Type B pancreatic cell (in vitro differentiated cells): ENCODE results near the gene LANCL2. TPM values are rescaled to one million over a fixed set of nuclear protein-coding genes. Genes with fewer than 3 reads are reported as not detected.

Experiments
- DNase-seq: peaks from one replicate; pipeline ENCODE4 v3.0.0; 2021; ENCODE audit warnings: mixed read lengths; ENCODE audit not compliant: unreplicated experiment; ENCODE audit errors: extremely low spot score
- H3K27ac Mint-ChIP-seq: 2 replicates; pipeline ENCODE4 v1.8.0; 2021; ENCODE audit warnings: mild to moderate bottlenecking, mixed read lengths
- H3K27me3 Mint-ChIP-seq: 2 replicates; pipeline ENCODE4 v1.8.0; 2021; ENCODE audit warnings: mixed read lengths
- H3K36me3 Mint-ChIP-seq: 2 replicates; pipeline ENCODE4 v1.8.0; 2021; ENCODE audit warnings: mixed read lengths
- H3K4me1 Mint-ChIP-seq: one replicate; pipeline ENCODE4 v1.8.0; 2021; ENCODE audit warnings: mixed read lengths; ENCODE audit not compliant: unreplicated experiment
- H3K4me3 Mint-ChIP-seq: 2 replicates; pipeline ENCODE4 v1.8.0; 2021; ENCODE audit warnings: mild to moderate bottlenecking, mixed read lengths
- H3K9me3 Mint-ChIP-seq: 2 replicates; pipeline ENCODE4 v1.8.0; 2021; ENCODE audit warnings: mixed read lengths
- CTCF ChIP-seq: fragments of 200-600 bp; sonication (generic); conservative IDR thresholded peaks from 2 replicates; pipeline ENCODE4 v1.5.0; 2021; ENCODE audit warnings: antibody characterized with exemption, mild to moderate bottlenecking
- total RNA-seq: library from RNA; stranded (reverse); gene quantifications from 2 replicates; pipeline ENCODE4 v1.2.1, GENCODE V29; 2021; ENCODE audit warnings: low replicate concordance

The LANCL2 gene
- total RNA-seq, 1 donor from 2014 or later = 14.2 TPM

DNA sequence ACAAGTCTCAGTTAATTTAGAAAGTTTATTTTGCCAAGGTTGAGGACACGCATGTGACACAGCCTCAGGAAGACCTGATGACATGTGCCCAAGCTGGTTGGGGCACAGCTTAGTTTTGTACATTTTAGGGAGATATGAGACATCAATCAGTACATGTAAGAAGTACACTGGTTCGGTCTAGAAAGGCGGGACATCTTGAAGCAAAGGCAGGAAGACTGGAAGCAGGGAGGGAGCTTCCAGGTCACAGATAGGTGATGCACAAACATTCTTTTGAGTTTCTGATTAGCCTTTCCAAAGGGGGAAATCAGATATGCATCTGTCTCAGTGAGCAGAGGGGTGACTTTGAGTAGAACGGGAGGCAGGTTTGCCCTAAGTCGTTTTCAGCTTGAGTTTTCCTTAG lies 29.4 kb upstream of the LANCL2 start:
- Mint-ChIP-seq H3K4me3 (no peak overlapping the region), H3K9me3 (no peaks in the 10 kb centered on the region), H3K4me1 (no peaks in the 10 kb centered on the region), H3K36me3 (no peaks in the 10 kb centered on the region), H3K27ac (no peak overlapping the region), H3K27me3 (peaks cover 3% of the 10 kb centered on the region)
- TF ChIP-seq CTCF = no peak
- DNase-seq = no peak

DNA sequence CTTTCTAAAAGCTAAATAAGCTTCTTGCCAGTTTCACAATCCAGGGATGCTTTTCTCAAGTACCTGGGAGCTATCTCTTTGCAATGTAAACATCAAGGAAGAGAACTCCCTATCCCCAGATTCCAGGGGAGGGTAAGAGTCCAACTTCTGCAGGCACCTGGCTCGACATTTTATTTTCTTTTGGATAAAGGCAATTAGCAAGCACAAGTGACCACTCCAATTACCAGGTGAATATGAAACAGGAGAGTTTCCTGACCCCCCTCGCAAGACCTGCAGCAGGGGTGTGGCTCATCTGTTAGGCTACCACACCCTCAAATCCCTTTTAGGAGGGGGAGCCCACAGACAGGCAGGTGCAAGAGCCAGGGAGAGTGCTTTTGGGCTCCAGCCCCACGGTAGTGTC lies 28.6 kb upstream of the LANCL2 start:
- H3K27me3 Mint-ChIP-seq = peaks cover 2% of the 10 kb centered on the region
- H3K9me3 Mint-ChIP-seq = no peaks in the 10 kb centered on the region
- H3K4me3 Mint-ChIP-seq = no peak overlapping the region
- no peak overlapping the region for H3K27ac Mint-ChIP-seq
- no peak for DNase-seq
- TF ChIP-seq CTCF = no peak
- no peaks in the 10 kb centered on the region for H3K4me1 Mint-ChIP-seq
- no peaks in the 10 kb centered on the region for H3K36me3 Mint-ChIP-seq

DNA sequence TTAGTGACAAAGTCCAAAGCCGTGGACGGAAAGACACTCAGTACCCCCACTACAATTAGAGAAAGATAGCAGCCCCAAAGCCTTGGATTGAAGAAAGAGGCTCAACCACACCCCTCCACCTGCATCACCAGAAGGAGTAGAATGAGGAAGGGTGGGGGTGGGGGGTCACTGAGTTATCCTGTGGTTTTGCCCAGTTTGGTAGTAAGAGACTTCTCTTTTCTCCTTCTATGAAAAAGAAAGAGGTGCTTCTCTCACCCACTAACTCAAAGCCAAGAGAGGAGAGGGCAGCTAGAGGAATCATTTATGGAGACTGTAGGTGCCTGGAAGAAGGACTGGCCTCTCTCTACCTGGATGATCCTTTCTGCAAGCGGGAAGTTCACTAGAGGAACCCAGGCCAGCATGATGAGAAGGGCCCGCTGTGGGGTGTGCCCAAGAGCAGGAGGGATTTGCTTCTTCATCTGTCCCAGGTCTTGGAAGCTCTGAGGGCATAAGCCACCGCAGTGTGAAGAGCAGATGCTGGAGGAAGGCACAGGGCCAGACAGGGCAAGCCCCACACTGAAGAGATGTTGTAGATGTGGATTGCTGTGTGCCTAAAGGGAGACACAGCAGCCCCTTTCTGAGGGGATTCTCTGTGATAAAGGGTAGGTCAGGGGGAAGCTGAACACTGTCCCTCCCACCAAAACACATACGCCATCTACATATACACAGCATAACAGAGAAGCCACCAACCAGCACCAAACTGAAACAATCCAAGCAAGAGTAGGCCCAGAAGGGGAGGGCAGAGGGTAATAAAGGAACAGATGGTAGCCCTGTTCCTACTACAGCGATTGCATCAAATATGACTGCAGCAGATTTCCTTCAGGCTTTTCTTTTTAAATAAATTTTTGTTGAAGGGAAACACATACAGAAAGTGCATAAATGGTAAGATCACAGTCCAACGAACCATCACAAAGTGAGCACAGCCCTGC lies 25.8 kb upstream of the LANCL2 start:
- Mint-ChIP-seq H3K27ac (no peak overlapping the region), H3K36me3 (no peaks in the 10 kb centered on the region), H3K27me3 (no peaks in the 10 kb centered on the region), H3K4me3 (no peak overlapping the region), H3K9me3 (no peaks in the 10 kb centered on the region), H3K4me1 (no peaks in the 10 kb centered on the region)
- no peak for DNase-seq
- TF ChIP-seq CTCF = no peak

- Mint-ChIP-seq H3K36me3 (no peaks in the 10 kb centered on the region), H3K27me3 (no peaks in the 10 kb centered on the region), H3K27ac (no peak overlapping the region), H3K4me1 (no peaks in the 10 kb centered on the region), H3K4me3 (no peak overlapping the region), H3K9me3 (no peaks in the 10 kb centered on the region)
- no peak for TF ChIP-seq CTCF
- DNase-seq = no peak
Observed at GRCh38 chr7:55342216-55342871, 22.8 kb upstream of the LANCL2 start.

- Mint-ChIP-seq H3K36me3 (no peaks in the 10 kb centered on the region), H3K4me3 (no peak overlapping the region), H3K4me1 (no peaks in the 10 kb centered on the region), H3K9me3 (no peaks in the 10 kb centered on the region), H3K27ac (no peak overlapping the region), H3K27me3 (no peaks in the 10 kb centered on the region)
- TF ChIP-seq CTCF = no peak
- no peak for DNase-seq
Observed at GRCh38 chr7:55343002-55343781, 21.9 kb upstream of the LANCL2 start.
